Stimulated activated CD8-positive, alpha-beta memory T cell treated with anti-CD3 and anti-CD28 coated beads, Interleukin-12 subunit alpha, Interleukin-12 subunit beta, amount 100 ng/mL, for 4 hours (primary cell): Measurements from ENCODE around the gene TFPI2.

Experiments
- DNase-seq: peaks from one replicate; pipeline ENCODE4 v3.0.0-alpha.2; 2020; ENCODE audit warnings: low read depth

TFPI2 gene

DNA sequence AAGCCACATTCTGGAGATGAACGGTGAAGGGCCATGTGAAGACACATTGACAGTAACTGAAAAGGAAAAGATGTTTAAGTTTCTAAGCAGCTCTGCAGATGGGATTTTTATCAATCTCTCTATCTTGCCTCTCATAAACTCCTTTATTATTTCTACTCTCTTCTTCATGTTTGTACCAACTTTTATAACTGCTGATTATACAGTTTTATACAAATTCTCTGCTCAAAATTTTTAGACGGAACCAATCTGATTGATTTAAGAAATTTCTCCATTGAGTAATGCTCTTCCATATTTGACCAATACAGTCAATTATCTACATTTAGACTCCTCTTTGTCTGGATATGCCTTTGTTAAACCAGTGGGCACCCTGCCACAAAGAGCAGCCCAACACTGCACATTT lies 31.7 kb downstream of the TFPI2 start:
- DNase-seq, result no peak

DNA sequence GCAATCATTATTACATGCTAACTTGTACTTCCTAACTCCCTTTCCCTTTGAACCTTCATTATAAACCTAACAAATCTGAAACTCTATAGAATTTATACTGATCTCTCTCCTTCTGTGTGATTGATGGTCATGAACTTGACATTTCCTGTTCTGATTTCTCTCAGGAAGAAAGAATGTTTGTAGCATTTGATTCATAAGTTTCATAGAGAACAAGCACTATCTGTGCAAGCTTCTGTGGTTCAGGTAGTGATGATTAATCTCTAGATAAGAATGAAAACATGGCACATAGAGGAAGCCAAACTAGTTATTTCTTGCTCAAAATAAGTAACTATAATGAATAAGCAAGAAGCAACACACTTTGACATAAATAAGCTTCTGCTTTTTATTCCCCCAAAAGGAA lies 34.2 kb downstream of the TFPI2 start:
- DNase-seq, result no peak

DNA sequence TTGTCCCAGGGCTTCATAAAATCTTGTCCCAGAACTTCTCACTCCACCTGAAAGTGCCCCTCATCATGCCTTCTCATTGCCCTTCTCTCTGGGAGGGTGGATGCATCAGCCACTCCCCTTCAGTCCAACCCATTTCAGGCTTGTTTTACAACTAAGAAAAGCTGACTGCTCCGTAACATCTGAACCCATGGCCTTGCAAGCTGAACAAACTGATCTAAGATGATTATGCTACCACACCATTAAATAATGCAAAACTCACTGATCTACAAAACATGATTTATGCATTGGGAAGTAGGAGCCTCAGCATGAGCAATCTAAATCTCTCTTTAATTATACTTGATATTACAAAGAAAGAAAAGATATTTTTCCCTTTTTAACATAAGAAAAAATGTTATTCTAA lies 34.8 kb downstream of the TFPI2 start:
- no peak for DNase-seq

DNA sequence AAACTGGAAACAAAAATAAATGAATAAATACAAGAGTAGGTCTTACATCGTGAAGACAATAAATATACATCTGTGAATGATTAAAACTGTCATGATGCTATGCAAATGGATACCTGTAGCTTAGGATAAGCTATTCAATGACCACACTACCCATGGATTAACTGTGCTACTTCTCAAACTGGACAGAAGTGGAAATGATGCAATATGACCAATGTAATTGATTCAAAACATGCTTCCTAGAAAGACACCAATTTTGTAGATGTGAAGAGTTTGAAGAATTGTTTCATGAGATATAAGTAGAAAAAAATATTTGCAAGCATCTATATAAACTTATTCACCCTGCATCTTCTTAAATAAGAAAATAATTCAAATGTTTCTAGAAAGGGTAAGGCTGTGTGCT lies 36.1 kb downstream of the TFPI2 start:
- DNase-seq, result no peak

DNA sequence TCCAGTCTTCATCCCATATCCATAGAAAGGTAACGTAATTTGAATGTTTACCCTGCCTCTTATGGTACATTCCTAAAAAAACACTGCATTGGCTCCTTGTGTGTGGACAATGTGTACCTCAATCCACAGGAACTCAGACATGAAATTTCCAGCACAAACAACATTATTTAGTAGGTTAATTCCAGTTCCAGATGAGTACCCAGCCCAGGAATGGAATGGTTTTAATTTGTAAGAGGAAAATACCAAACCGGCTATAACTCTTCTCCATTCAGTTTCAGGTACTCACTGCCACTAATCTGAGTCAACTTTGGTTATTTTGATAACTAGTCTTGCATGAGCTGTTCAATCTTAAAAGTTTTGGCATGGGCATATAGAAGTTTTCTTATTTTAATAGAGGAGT lies 39.0 kb downstream of the TFPI2 start:
- DNase-seq, result no peak

DNA sequence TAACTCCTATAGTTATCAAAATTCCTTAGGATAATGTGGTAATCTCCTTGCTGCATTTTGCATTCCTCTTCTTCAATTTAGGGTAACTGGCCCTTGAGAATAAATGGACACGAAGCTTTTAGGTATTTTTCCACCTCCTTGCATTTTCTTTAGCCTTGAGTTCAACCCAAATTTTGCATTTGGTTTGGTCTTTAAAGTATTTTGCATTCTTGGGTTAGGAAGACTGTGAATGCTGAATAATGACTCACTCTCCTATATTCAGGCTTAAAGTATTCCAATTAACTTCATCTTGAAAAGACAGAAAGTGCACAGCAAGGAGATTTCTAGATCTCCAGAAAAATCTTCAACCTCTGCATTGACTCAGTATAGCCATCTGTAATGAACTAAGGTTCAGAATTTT lies 47.3 kb downstream of the TFPI2 start:
- no peak for DNase-seq

DNA sequence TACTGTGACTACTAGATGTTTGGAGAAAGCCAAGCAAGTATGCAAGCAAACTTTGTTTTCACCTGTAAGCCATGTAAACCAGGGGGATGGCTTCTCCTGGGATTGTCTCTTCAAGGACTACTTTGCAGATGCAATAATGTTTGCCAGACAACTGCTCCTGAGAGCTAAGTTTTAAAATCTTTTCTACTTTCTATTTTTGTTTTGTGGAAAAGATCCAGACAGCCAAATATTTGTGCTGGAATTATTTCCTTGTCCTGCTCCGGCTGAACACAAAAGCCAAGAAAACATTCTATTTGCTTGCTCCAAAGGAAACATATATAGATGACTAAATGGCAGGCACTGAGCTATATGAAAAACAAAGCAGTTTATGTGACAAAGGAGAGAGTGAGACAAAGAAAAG lies 51.6 kb downstream of the TFPI2 start:
- DNase-seq, result no peak

DNA sequence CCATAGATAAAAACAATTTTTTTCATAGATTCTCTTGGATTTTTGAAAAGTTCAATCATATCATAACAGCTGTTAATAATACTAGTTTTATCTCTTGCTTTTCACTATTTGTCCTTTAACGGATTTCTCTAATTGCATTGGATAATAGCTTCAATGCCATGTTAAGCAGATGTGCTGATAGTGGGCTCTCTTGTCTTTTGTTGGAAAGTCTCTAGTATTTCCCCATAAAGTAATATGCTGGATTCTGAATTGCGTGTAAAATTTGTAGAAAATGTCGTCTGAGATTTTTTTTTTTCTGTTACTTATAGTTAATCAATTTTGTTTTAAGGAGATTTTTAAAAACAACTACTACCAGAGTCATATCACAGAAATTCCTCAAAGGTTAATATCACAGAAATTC lies 53.3 kb downstream of the TFPI2 start:
- no peak for DNase-seq

DNA sequence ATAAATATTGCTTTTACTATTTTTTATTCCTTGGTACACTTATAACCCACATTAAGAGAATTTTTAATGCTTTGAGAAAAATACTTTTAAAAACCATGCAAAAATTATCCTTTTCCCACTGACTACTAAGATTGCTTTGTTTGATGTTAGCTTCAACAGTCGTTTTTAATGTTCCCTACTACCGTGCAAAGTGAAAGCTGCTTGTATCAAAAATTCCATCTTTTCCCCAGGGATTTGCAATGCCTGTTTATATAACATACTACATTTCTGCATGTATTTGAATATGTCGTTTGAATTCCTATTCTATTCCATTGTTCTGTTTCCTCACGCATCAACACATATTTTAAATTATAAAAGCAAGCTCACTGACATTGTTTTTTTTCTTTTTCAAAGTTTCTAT lies 54.4 kb downstream of the TFPI2 start:
- no peak for DNase-seq

DNA sequence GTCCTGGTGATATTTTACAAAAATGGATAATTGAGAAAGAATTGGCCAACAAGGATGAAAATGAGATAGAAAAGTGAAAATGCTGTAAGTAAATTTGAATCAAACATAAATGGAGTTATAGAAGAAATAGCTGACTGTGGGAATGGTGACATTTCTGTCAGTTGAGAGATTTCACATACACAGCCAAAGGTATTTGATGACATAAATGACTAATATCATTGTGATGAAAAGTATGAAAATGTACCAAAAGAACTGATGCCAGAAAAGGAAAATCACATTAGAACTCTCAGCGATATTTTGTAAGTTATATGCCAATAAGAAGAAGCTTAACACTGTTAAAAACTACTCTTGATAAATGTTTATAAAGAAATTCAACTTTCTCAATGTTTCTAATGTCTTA lies 54.9 kb downstream of the TFPI2 start:
- no peak for DNase-seq
